Measurements from ENCODE around the gene CD52. TPM values are rescaled to one million over a fixed set of nuclear protein-coding genes. Genes with fewer than 3 reads are reported as not detected.

CD52 gene
- total and polyA plus RNA-seq, 10 donors, result 206 to 3,726 (median 316) TPM

GRCh38 chr1:26279456-26280332 is 38.1 kb upstream of the CD52 start, which contains the start of gene SH3BGRL3:
TSS of gene SH3BGRL3 (plus strand) at chr1:26280086. CDS start at chr1:26280156, 70 bp downstream.
- no peaks in the 10 kb centered on the region for H3K27me3 ChIP-seq (replicated peaks in 1 of 7)
- H3K4me1 ChIP-seq, result peaks cover 60 to 98% (median 92%) of the 10 kb centered on the region in 6 donors
- peaks cover 0 to 60% (median 11%) of the 10 kb centered on the region in 6 donors for H3K36me3 ChIP-seq
- peak within 1 kb of the TSS; percentile 93 to 99 (median 96) for H3K27ac ChIP-seq
- peak; percentile 98 for DNase-seq
- intact Hi-C loops (cut with DNase I; ENCODE audit: low total_unique reads), result no loop called here
- no peaks in the 10 kb centered on the region for H3K9me3 ChIP-seq
- peak within 1 kb of the TSS; percentile 83 to 98 (median 93) for H3K4me3 ChIP-seq
- peak; percentile 69 to 88 (median 86) for TF ChIP-seq POLR2A (IDR thresholded peaks at IDR 0.05)
- TF ChIP-seq POLR2AphosphoS5 (IDR thresholded peaks at IDR 0.05), result peak; percentile 95 to 98 (median 97)
- TF ChIP-seq, protein P1, sequence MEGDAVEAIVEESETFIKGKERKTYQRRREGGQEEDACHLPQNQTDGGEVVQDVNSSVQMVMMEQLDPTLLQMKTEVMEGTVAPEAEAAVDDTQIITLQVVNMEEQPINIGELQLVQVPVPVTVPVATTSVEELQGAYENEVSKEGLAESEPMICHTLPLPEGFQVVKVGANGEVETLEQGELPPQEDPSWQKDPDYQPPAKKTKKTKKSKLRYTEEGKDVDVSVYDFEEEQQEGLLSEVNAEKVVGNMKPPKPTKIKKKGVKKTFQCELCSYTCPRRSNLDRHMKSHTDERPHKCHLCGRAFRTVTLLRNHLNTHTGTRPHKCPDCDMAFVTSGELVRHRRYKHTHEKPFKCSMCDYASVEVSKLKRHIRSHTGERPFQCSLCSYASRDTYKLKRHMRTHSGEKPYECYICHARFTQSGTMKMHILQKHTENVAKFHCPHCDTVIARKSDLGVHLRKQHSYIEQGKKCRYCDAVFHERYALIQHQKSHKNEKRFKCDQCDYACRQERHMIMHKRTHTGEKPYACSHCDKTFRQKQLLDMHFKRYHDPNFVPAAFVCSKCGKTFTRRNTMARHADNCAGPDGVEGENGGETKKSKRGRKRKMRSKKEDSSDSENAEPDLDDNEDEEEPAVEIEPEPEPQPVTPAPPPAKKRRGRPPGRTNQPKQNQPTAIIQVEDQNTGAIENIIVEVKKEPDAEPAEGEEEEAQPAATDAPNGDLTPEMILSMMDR (IDR thresholded peaks at IDR 0.05 in 8 of 11, conservative IDR thresholded peaks at IDR 0.05 in 3 of 11), result peak in 6 of 11 experiments; percentile 16 to 52 (median 31)
- 1 to 2% (median 1%) methylated on average over 8 to 66 of the region's 66 CpGs for WGBS, 5 donors

DNA sequence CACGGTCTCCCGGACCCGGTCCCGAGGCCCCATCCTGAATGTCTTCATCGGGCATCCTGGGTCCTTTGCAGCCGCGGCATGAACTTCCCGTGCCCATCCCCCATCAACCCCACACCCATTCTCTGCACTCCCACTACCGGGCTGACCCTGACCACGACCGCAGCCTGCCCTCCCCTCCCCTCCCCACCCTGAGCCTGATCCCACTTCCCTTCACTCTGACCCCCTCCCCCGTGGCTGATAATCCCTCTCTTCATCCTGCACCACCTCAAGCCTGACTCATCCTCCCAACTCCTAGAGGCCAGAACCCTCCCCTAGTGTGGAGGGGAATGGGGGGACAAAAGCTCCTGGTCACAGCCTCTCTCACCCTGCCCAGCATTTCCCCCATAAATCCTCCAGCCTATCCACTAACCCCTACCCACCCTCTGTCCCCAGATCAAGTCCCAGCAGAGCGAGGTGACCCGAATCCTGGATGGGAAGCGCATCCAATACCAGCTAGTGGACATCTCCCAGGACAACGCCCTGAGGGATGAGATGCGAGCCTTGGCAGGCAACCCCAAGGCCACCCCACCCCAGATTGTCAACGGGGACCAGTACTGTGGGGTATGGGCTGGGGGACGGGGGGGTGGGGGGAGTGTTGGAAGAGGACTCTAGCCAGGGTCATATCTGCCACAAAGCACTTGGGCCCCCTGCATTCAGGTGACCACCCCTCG is 37.3 kb upstream of the CD52 start:
- Histone ChIP-seq H3K9me3 (no peaks in the 10 kb centered on the region), H3K27ac (peak overlapping the region; percentile 93 to 99 (median 96)), H3K27me3 (replicated peaks in 1 of 7) (no peaks in the 10 kb centered on the region), H3K4me3 (peak overlapping the region; percentile 83 to 98 (median 93)), H3K36me3 (peaks cover 0 to 63% (median 11%) of the 10 kb centered on the region in 6 donors), H3K4me1 (peaks cover 64 to 98% (median 92%) of the 10 kb centered on the region in 6 donors)
- intact Hi-C loops (cut with DNase I; ENCODE audit: low total_unique reads), result no loop called here
- TF ChIP-seq POLR2A (IDR thresholded peaks at IDR 0.05) (no peak), POLR2AphosphoS5 (IDR thresholded peaks at IDR 0.05) (no peak)
- TF ChIP-seq, protein P1 (IDR thresholded peaks at IDR 0.05 in 8 of 11, conservative IDR thresholded peaks at IDR 0.05 in 3 of 11), result no peak
- DNase-seq, result peak; percentile 75
- WGBS, 5 donors, result 27 to 46% (median 33%) methylated on average over 15 to 20 of the region's 20 CpGs

GRCh38 chr1:26281091-26281958 is 36.4 kb upstream of the CD52 start:
- Histone ChIP-seq H3K27ac (peak overlapping the region; percentile 41 to 99 (median 94)), H3K4me3 (peak overlapping the region; percentile 10 to 98 (median 91)), H3K27me3 (replicated peaks in 1 of 7) (no peaks in the 10 kb centered on the region), H3K4me1 (peaks cover 64 to 98% (median 92%) of the 10 kb centered on the region in 6 donors), H3K9me3 (no peaks in the 10 kb centered on the region), H3K36me3 (peaks cover 0 to 65% (median 11%) of the 10 kb centered on the region in 6 donors)
- 93 to 99% (median 97%) methylated on average over 5 of the region's 5 CpGs for WGBS, 5 donors
- DNase-seq, result peak; percentile 70
- peak in 1 of 3 donors; percentile 9 for TF ChIP-seq POLR2AphosphoS5 (IDR thresholded peaks at IDR 0.05)
- TF ChIP-seq, protein P1 (IDR thresholded peaks at IDR 0.05 in 8 of 11, conservative IDR thresholded peaks at IDR 0.05 in 3 of 11), result no peak
- no peak for TF ChIP-seq POLR2A (IDR thresholded peaks at IDR 0.05)
- intact Hi-C loops (cut with DNase I; ENCODE audit: low total_unique reads), result no loop called here

Measured in spleen (tissue), 11 donors.